ENCODE data around the gene UBE2Q1. TPM values are rescaled to one million over a fixed set of nuclear protein-coding genes. Genes with fewer than 3 reads are reported as not detected.

The UBE2Q1 gene
- total RNA-seq, 1 donor from 2014 or later, result 88.3 TPM

- DNase-seq (ENCODE audit: low spot score, unreplicated experiment), result no peak
- Mint-ChIP-seq H3K4me3 (ENCODE audit: low read depth) (no peak overlapping the region), H3K4me1 (ENCODE audit: low read depth) (peaks cover 6% of the 10 kb centered on the region), H3K36me3 (ENCODE audit: insufficient read depth) (no peaks in the 10 kb centered on the region), H3K9me3 (ENCODE audit: low read depth) (no peaks in the 10 kb centered on the region), H3K27ac (no peak overlapping the region), H3K27me3 (peaks cover 49% of the 10 kb centered on the region)
- no peak for TF ChIP-seq CTCF (IDR thresholded peaks at IDR 0.05; ENCODE audit: unreplicated experiment)
Observed at GRCh38 chr1:154499446-154499845, 59.0 kb downstream of the UBE2Q1 start.

Other genes starting within 250 kb of the UBE2Q1 start
- gene AQP10, start 237.6 kb downstream of the UBE2Q1 start, total RNA-seq, result 0.64 and 0.96 TPM in 2 replicates
- gene ATP8B2, start 233.1 kb downstream of the UBE2Q1 start, total RNA-seq, result 45.9 and 47.4 TPM in 2 replicates
- 2.0 and 3.1 TPM in 2 replicates for gene IL6R, start 153.3 kb downstream of the UBE2Q1 start, total RNA-seq
- not detected in 2 replicates for gene TDRD10, start 56.4 kb downstream of the UBE2Q1 start, total RNA-seq
- not detected in 2 replicates for gene SHE, start 56.2 kb downstream of the UBE2Q1 start, total RNA-seq
- gene CHRNB2, start 9.1 kb upstream of the UBE2Q1 start, total RNA-seq, result 2.7 and 3.2 TPM in 2 replicates
- gene ADAR, start 49.5 kb upstream of the UBE2Q1 start, total RNA-seq, result 168 and 179 TPM in 2 replicates

Data from progenitor cell of endocrine pancreas (in vitro differentiated cells).